HEK293 (cell line): ENCODE data around the gene APC2.

Source experiments
- ZNF24 ChIP-seq: fragments of 450-650 bp; formaldehyde crosslinking; IDR thresholded peaks from 2 replicates; pipeline ENCODE4 v1.5.1; 2016; ENCODE audit warnings: missing biosample characterization, missing genetic modification characterization
- ZNF473 ChIP-seq: fragments of 450-650 bp; formaldehyde crosslinking; IDR thresholded peaks from 2 replicates; pipeline ENCODE4 v1.5.1; 2017; ENCODE audit warnings: missing biosample characterization, missing genetic modification characterization
- ZNF501 ChIP-seq: fragments of 450-650 bp; formaldehyde crosslinking; IDR thresholded peaks from 2 replicates; pipeline ENCODE4 v1.5.1; 2016; ENCODE audit warnings: missing biosample characterization, missing genetic modification characterization
- ZNF629 ChIP-seq: fragments of 450-650 bp; formaldehyde crosslinking; IDR thresholded peaks from 2 replicates; pipeline ENCODE4 v1.5.1; 2017; ENCODE audit warnings: missing biosample characterization, missing genetic modification characterization
- TF ChIP-seq, protein P1 (sequence below): fragments of 450-650 bp; IDR thresholded peaks from 2 replicates; pipeline ENCODE4 v1.5.1; 2018; ENCODE audit warnings: missing biosample characterization, missing genetic modification characterization
- TF ChIP-seq, protein P2 (sequence below): fragments of 450-650 bp; formaldehyde crosslinking; IDR thresholded peaks from 2 replicates; pipeline ENCODE4 v1.5.1; 2016; ENCODE audit warnings: missing biosample characterization, missing genetic modification characterization
- TF ChIP-seq, protein P3 (sequence below): fragments of 450-650 bp; formaldehyde crosslinking; IDR thresholded peaks from 2 replicates; pipeline ENCODE4 v1.5.1; 2016; ENCODE audit warnings: missing biosample characterization, missing genetic modification characterization, low read depth
- TF ChIP-seq, protein P4 (sequence below): IDR thresholded peaks from 2 replicates; pipeline ENCODE4 v1.6.1; 2011; ENCODE audit warnings: mild to moderate bottlenecking, low read depth, low read length, borderline replicate concordance

DNA sequence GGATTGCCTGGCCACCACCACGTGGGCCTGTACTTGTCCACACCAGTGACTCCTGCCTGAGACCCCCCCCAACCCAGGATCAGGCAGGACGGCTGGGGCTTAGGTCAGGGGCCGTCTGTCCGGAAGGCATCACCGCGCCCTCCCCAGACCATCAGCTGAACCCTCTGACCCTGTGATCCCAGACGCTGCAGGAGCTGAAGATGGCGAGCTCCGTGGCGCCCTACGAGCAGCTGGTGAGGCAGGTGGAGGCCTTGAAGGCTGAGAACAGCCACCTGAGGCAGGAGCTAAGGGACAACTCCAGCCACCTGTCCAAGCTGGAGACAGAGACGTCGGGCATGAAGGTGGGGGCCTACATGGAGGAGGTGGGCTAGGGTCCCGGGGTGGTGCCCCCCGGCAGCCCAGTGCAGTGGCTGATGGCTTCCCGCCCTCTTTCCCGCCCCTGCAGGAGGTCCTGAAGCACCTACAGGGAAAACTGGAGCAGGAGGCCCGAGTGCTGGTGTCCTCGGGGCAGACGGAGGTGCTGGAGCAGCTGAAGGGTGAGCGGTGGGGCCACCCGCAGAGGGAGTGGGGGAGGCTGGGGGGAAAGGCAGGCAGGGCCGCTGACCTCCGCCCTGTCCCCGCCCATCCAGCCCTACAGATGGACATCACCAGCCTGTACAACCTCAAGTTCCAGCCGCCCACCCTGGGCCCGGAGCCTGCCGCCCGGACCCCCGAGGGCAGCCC lies 3.0 kb downstream of the APC2 start:
- no peak for TF ChIP-seq ZNF24 (tag by site-specific recombination)
- TF ChIP-seq, protein P1, sequence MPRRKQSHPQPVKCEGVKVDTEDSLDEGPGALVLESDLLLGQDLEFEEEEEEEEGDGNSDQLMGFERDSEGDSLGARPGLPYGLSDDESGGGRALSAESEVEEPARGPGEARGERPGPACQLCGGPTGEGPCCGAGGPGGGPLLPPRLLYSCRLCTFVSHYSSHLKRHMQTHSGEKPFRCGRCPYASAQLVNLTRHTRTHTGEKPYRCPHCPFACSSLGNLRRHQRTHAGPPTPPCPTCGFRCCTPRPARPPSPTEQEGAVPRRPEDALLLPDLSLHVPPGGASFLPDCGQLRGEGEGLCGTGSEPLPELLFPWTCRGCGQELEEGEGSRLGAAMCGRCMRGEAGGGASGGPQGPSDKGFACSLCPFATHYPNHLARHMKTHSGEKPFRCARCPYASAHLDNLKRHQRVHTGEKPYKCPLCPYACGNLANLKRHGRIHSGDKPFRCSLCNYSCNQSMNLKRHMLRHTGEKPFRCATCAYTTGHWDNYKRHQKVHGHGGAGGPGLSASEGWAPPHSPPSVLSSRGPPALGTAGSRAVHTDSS (tag by site-specific recombination): no peak
- no peak for TF ChIP-seq ZNF501 (tag by site-specific recombination)
- TF ChIP-seq, protein P2, sequence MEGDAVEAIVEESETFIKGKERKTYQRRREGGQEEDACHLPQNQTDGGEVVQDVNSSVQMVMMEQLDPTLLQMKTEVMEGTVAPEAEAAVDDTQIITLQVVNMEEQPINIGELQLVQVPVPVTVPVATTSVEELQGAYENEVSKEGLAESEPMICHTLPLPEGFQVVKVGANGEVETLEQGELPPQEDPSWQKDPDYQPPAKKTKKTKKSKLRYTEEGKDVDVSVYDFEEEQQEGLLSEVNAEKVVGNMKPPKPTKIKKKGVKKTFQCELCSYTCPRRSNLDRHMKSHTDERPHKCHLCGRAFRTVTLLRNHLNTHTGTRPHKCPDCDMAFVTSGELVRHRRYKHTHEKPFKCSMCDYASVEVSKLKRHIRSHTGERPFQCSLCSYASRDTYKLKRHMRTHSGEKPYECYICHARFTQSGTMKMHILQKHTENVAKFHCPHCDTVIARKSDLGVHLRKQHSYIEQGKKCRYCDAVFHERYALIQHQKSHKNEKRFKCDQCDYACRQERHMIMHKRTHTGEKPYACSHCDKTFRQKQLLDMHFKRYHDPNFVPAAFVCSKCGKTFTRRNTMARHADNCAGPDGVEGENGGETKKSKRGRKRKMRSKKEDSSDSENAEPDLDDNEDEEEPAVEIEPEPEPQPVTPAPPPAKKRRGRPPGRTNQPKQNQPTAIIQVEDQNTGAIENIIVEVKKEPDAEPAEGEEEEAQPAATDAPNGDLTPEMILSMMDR (tag by site-specific recombination): no peak
- no peak for TF ChIP-seq ZNF473 (tag by site-specific recombination)
- TF ChIP-seq, protein P3, sequence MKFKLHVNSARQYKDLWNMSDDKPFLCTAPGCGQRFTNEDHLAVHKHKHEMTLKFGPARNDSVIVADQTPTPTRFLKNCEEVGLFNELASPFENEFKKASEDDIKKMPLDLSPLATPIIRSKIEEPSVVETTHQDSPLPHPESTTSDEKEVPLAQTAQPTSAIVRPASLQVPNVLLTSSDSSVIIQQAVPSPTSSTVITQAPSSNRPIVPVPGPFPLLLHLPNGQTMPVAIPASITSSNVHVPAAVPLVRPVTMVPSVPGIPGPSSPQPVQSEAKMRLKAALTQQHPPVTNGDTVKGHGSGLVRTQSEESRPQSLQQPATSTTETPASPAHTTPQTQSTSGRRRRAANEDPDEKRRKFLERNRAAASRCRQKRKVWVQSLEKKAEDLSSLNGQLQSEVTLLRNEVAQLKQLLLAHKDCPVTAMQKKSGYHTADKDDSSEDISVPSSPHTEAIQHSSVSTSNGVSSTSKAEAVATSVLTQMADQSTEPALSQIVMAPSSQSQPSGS (tag by site-specific recombination): no peak
- TF ChIP-seq ZNF629 (tag by site-specific recombination): no peak
- TF ChIP-seq, protein P4, sequence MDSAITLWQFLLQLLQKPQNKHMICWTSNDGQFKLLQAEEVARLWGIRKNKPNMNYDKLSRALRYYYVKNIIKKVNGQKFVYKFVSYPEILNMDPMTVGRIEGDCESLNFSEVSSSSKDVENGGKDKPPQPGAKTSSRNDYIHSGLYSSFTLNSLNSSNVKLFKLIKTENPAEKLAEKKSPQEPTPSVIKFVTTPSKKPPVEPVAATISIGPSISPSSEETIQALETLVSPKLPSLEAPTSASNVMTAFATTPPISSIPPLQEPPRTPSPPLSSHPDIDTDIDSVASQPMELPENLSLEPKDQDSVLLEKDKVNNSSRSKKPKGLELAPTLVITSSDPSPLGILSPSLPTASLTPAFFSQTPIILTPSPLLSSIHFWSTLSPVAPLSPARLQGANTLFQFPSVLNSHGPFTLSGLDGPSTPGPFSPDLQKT: no peak
